H1 (cell line): ENCODE data around the gene LEMD2. TPM values are rescaled to one million over a fixed set of nuclear protein-coding genes. Genes with fewer than 3 reads are reported as not detected.
A peak's percentile ranks its signal among the peaks of the same experiment; 100 is the strongest.

ENCODE experiments used
- CTCF ChIA-PET: fragments of 300-600 bp; sonication (Branson Sonifier 250); formaldehyde crosslinking; loops from one replicate; lab custom pipeline; 2021; ENCODE audit not compliant: partially characterized antibody; lab: Charles Lee
- POLR2A ChIA-PET: fragments of 300-600 bp; sonication (Branson Sonifier 250); formaldehyde crosslinking; loops from one replicate; lab custom pipeline; 2021; ENCODE audit warnings: inconsistent platforms; ENCODE audit not compliant: partially characterized antibody; lab: Charles Lee
- DNase-seq, 2 experiments: peaks; one replicate each; pipeline versions ENCODE4 v3.0.0 to v3.0.0-alpha.2; 2010 to 2022; ENCODE audit warnings: low spot score in 2 of 2, low read depth in 1 of 2, mixed read lengths in 1 of 2
- FAIRE-seq: peaks from 2 replicates; lab custom pipeline; 2011; peaks lifted over from hg19 to GRCh38; lab: Jason Lieb, UNC
- H2AFZ ChIP-seq: 2 replicates; pipeline ENCODE4 v1.8.1; 2012; ENCODE audit warnings: low read length, inconsistent platforms
- H2AK5ac ChIP-seq: 2 replicates; pipeline ENCODE4 v1.6.1; 2013; ENCODE audit warnings: low read depth, low read length
- H2BK120ac ChIP-seq: replicated peaks from 2 replicates; pipeline ENCODE3; 2013; ENCODE audit warnings: low read depth, low read length, inconsistent platforms
- H2BK12ac ChIP-seq: 2 replicates; pipeline ENCODE4 v1.6.1; 2013; ENCODE audit warnings: low read depth, low read length
- H2BK15ac ChIP-seq: 2 replicates; pipeline ENCODE4 v1.6.1; 2013; ENCODE audit warnings: low read length
- H2BK20ac ChIP-seq: 2 replicates; pipeline ENCODE4 v1.6.1; 2013; ENCODE audit warnings: low read length
- H2BK5ac ChIP-seq: 2 replicates; pipeline ENCODE4 v1.6.1; 2013; ENCODE audit warnings: low read depth, low read length
- H3K14ac ChIP-seq: 2 replicates; pipeline ENCODE4 v1.6.1; 2013; ENCODE audit warnings: inconsistent platforms; ENCODE audit not compliant: insufficient read length
- H3K18ac ChIP-seq: 2 replicates; pipeline ENCODE4 v1.6.1; 2013; ENCODE audit warnings: low read length; ENCODE audit errors: extremely low read depth
- H3K23ac ChIP-seq: 2 replicates; pipeline ENCODE4 v1.6.1; 2013; ENCODE audit warnings: inconsistent platforms; ENCODE audit not compliant: insufficient read length
- H3K23me2 ChIP-seq: 2 replicates; pipeline ENCODE4 v1.6.1; 2013; ENCODE audit warnings: low read depth, low read length
- H3K27ac ChIP-seq: 2 replicates; pipeline ENCODE4 v1.6.1; 2011; ENCODE audit warnings: low read depth, low read length, inconsistent platforms
- H3K27me3 ChIP-seq, 4 experiments: replicated peaks in 1 of 4; 1 replicate in 1 of 4; 2 replicates in 3 of 4; pipeline versions ENCODE4 v1.6.1 to v1.8.1; 2011 to 2013; ENCODE audit warnings: low read length in 3 of 4, mild to moderate bottlenecking in 3 of 4, inconsistent platforms in 2 of 4, mixed read lengths in 2 of 4, moderate library complexity in 1 of 4; ENCODE audit not compliant: control insufficient read depth in 3 of 4, insufficient read depth in 3 of 4; ENCODE audit errors: extremely low read depth in 1 of 4
- H3K36me3 ChIP-seq, 4 experiments: 2 replicates each; pipeline versions ENCODE4 v1.6.1 to v1.8.1; 2011 to 2013; ENCODE audit warnings: mild to moderate bottlenecking in 4 of 4, low read length in 3 of 4, moderate library complexity in 2 of 4, control low read depth in 1 of 4, inconsistent platforms in 1 of 4; ENCODE audit not compliant: insufficient read depth in 4 of 4, control insufficient read depth in 2 of 4
- H3K4ac ChIP-seq: replicated peaks from 2 replicates; pipeline ENCODE3; 2013; ENCODE audit warnings: low read length, low read depth, mixed read lengths, inconsistent platforms; ENCODE audit not compliant: insufficient read length
- H3K4me1 ChIP-seq, 4 experiments: replicated peaks in 1 of 4; 1 replicate in 1 of 4; 2 replicates in 3 of 4; pipeline versions ENCODE4 v1.6.1 to v1.8.1; 2011 to 2013; ENCODE audit warnings: low read length in 3 of 4, inconsistent platforms in 2 of 4, mixed read lengths in 1 of 4; ENCODE audit not compliant: insufficient read depth in 4 of 4, control insufficient read depth in 3 of 4
- H3K4me2 ChIP-seq, 2 experiments: 2 replicates each; pipeline versions ENCODE4 v1.6.1 to v1.8.1; 2011 to 2013; ENCODE audit warnings: low read depth in 2 of 2, low read length in 2 of 2, control low read depth in 1 of 2, inconsistent platforms in 1 of 2, mild to moderate bottlenecking in 1 of 2; ENCODE audit not compliant: insufficient read depth in 1 of 2
- H3K4me3 ChIP-seq, 4 experiments: fragments of 200-600, 300-600 bp in 1 of 4; sonication (generic), shearing (Covaris generic), sonication (Bioruptor Twin) in 1 of 4; 2 replicates each; pipeline versions ENCODE4 v1.5.1 to v1.8.1; 2011 to 2016; ENCODE audit warnings: low read length in 4 of 4, low read depth in 3 of 4, control low read depth in 2 of 4, inconsistent platforms in 2 of 4, mild to moderate bottlenecking in 2 of 4, mixed read lengths in 1 of 4, moderate library complexity in 1 of 4; ENCODE audit not compliant: insufficient read depth in 2 of 4; ENCODE audit errors: extremely low read depth in 1 of 4
- H3K56ac ChIP-seq: replicated peaks from 2 replicates; pipeline ENCODE3; 2013; ENCODE audit warnings: low read depth, mild to moderate bottlenecking, mixed read lengths, low read length, inconsistent platforms; ENCODE audit not compliant: insufficient read length
- H3K79me1 ChIP-seq: 2 replicates; pipeline ENCODE4 v1.6.1; 2013; ENCODE audit warnings: low read depth, low read length, control low read depth
- H3K79me2 ChIP-seq, 2 experiments: 2 replicates each; pipeline versions ENCODE4 v1.6.1 to v1.8.1; 2012 to 2013; ENCODE audit warnings: low read length in 2 of 2, mild to moderate bottlenecking in 2 of 2, inconsistent platforms in 1 of 2; ENCODE audit not compliant: insufficient read depth in 2 of 2, control insufficient read depth in 1 of 2
- H3K9ac ChIP-seq, 4 experiments: replicated peaks in 1 of 4; 1 replicate in 1 of 4; 2 replicates in 3 of 4; pipeline versions ENCODE4 v1.6.1 to v1.8.1; 2011 to 2013; ENCODE audit warnings: low read depth in 3 of 4, low read length in 3 of 4, control low read depth in 2 of 4, mild to moderate bottlenecking in 2 of 4, moderate library complexity in 2 of 4, inconsistent platforms in 1 of 4; ENCODE audit errors: extremely low read depth in 1 of 4
- H3K9me3 ChIP-seq, 2 experiments: 2 replicates each; pipeline versions ENCODE4 v1.6.1 to v1.8.1; 2012 to 2013; ENCODE audit warnings: mild to moderate bottlenecking in 2 of 2, moderate library complexity in 2 of 2, control low read depth in 1 of 2, inconsistent platforms in 1 of 2, low read depth in 1 of 2, low read length in 1 of 2, mixed read lengths in 1 of 2; ENCODE audit not compliant: insufficient read depth in 2 of 2
- H4K20me1 ChIP-seq, 2 experiments: replicated peaks in 1 of 2; 2 replicates each; pipeline versions ENCODE3 to v1.8.1; 2011 to 2013; ENCODE audit warnings: inconsistent platforms in 2 of 2, low read length in 2 of 2, mild to moderate bottlenecking in 1 of 2; ENCODE audit not compliant: insufficient read depth in 2 of 2, control insufficient read depth in 1 of 2
- H4K5ac ChIP-seq: 2 replicates; pipeline ENCODE4 v1.6.1; 2013; ENCODE audit warnings: low read length, low read depth, mixed read lengths, inconsistent platforms; ENCODE audit not compliant: insufficient read length
- H4K8ac ChIP-seq: 2 replicates; pipeline ENCODE4 v1.8.0; 2013; ENCODE audit warnings: mild to moderate bottlenecking, moderate library complexity, low read length, inconsistent platforms; ENCODE audit not compliant: insufficient read depth; ENCODE audit errors: extremely low read depth
- H4K91ac ChIP-seq: replicated peaks from 2 replicates; pipeline ENCODE3; 2013; ENCODE audit warnings: low read length, mixed read lengths, inconsistent platforms; ENCODE audit not compliant: insufficient read length
- ATF3 ChIP-seq: IDR thresholded peaks from 2 replicates; pipeline ENCODE4 v1.6.1; 2011; ENCODE audit warnings: low read depth, mild to moderate bottlenecking, low read length; ENCODE audit not compliant: insufficient read depth
- CREB1 ChIP-seq: IDR thresholded peaks from 2 replicates; pipeline ENCODE4 v1.6.1; 2012; ENCODE audit warnings: inconsistent platforms
- SIN3A ChIP-seq, 2 experiments: IDR thresholded peaks in 1 of 2; conservative IDR thresholded peaks in 1 of 2; 2 replicates each; pipeline ENCODE4 v1.6.1; 2011 to 2012; ENCODE audit warnings: low read length in 2 of 2, improper control_type of control experiment in 1 of 2, low read depth in 1 of 2, mild to moderate bottlenecking in 1 of 2
- SRF ChIP-seq: IDR thresholded peaks from 2 replicates; pipeline ENCODE4 v1.6.1; 2011; ENCODE audit warnings: mild to moderate bottlenecking, low read depth, low read length, moderate library complexity
- WGBS, 2 experiments: shearing (Covaris generic) in 1 of 2; methylation state at CpG; one replicate each; pipeline versions ENCODE4 v1.1.6 to v1.1.7; 2013 to 2015; ENCODE audit warnings: low lambda C conversion rate in 2 of 2, mixed read lengths in 2 of 2, inconsistent platforms in 1 of 2, low coverage in 1 of 2, missing lambda C conversion rate in 1 of 2; ENCODE audit not compliant: insufficient replicate concordance in 2 of 2, insufficient coverage in 1 of 2, insufficient read length in 1 of 2; ENCODE audit errors: extremely low coverage in 1 of 2, missing lambda C conversion rate in 1 of 2; 5-methylcytosine and 5-hydroxymethylcytosine counted together
- polyA plus RNA-seq, 7 experiments: library from polyadenylated mRNA; depleted of rRNA in 3 of 7; stranded (reverse) in 5 of 7; unstranded in 2 of 7; fragments of >200 nt in 5 of 7; fragments of 200-250 nt in 2 of 7; gene quantifications; 1 replicate in 5 of 7; 2 replicates in 1 of 7; 4 replicates in 1 of 7; pipeline versions ENCODE4 v1.2.1 to v1.2.3, GENCODE V29; 2011 to 2013; ENCODE audit warnings: missing spikeins in 2 of 7, mixed read lengths in 2 of 7
- total RNA-seq: library from RNA; stranded (reverse); fragmentation: NEBNext Ultra II Directional; extraction: Animal tissue kit (Norgen Biotek cat#: 25700); gene quantifications from 2 replicates; pipeline ENCODE4 v1.2.1, GENCODE V29; 2021

Gene LEMD2
- total and polyA plus RNA-seq, 2 of the 8 experiments (the other 6 are each of a cell fraction or from before 2014, with no cell fraction given) = 32.7 to 57.3 TPM

GRCh38 chr6:33828452-33828763 is 39.5 kb upstream of the LEMD2 start:
- H3K9me3 ChIP-seq = peaks cover 2 to 3% of the 10 kb centered on the region in 2 experiments
- 73% methylated on average over 4 of the region's 4 CpGs; no CpG with 5 or more reads in 1 of the 2 experiments for WGBS, 2 experiments
- no peaks in the 10 kb centered on the region for H3K27me3 ChIP-seq
- peak overlapping the region; percentile 72; the same call in 1 of the 2 replicates for H2BK20ac ChIP-seq
- FAIRE-seq (no peak), DNase-seq (no peak)
- no peak overlapping the region for H3K23ac ChIP-seq
- H2BK15ac ChIP-seq = peak overlapping the region; percentile 83
- TF ChIP-seq CREB1 (no peak), ATF3 (no peak), SRF (no peak), SIN3A (conservative IDR thresholded peaks at IDR 0.05 in 1 of 2, IDR thresholded peaks at IDR 0.05 in 1 of 2; ENCODE audit: low read depth in 1 of 2, low read length in 2 of 2) (no peak)
- no peak overlapping the region for H3K4ac ChIP-seq
- H3K4me3 ChIP-seq = no peak overlapping the region
- H4K20me1 ChIP-seq = no peaks in the 10 kb centered on the region
- peak overlapping the region; percentile 12 to 30; a peak in 2 of 4 replicates for H3K4me2 ChIP-seq
- H3K56ac ChIP-seq = no peak overlapping the region
- H3K27ac ChIP-seq = no peak overlapping the region
- H2BK12ac ChIP-seq = peak overlapping the region; percentile 64; the same call in 1 of the 2 replicates
- H2AK5ac ChIP-seq = no peak overlapping the region; the same call in 1 of the 2 replicates
- H3K79me1 ChIP-seq = no peaks in the 10 kb centered on the region
- no peak overlapping the region for H2AFZ ChIP-seq
- H3K4me1 ChIP-seq = peaks cover 0 to 19% (median 11%) of the 10 kb centered on the region in 4 experiments; a peak in 6 of 7 replicates
- H3K14ac ChIP-seq = no peak overlapping the region
- H3K79me2 ChIP-seq = no peaks in the 10 kb centered on the region
- H3K36me3 ChIP-seq = no peaks in the 10 kb centered on the region
- no peak overlapping the region; the same call in 1 of the 2 replicates for H2BK5ac ChIP-seq
- peak overlapping the region; percentile 24; the same call in 1 of the 2 replicates for H3K18ac ChIP-seq
- peak overlapping the region; percentile 25 for H4K91ac ChIP-seq
- ChIA-PET POLR2A (interaction anchor here (1.1 to 1.3 kb wide), 3 partner anchors 10 to 59 kb away, joined by 3 read pairs; no protein-coding TSS in a partner anchor), CTCF (interaction anchor here (0.7 to 7.4 kb wide), 12 partner anchors 8 to 317 kb away, joined by 3 to 97 read pairs (median 4); partner anchors contain the start of gene GRM4)
- H4K5ac ChIP-seq = no peak overlapping the region
- no peaks in the 10 kb centered on the region for H3K23me2 ChIP-seq
- no peak overlapping the region for H4K8ac ChIP-seq
- peak overlapping the region; percentile 2 for H2BK120ac ChIP-seq
- H3K9ac ChIP-seq = no peak overlapping the region
